OCI-LY7 (cell line): ENCODE data around the gene IL1RAPL1. TPM values are rescaled to one million over a fixed set of nuclear protein-coding genes. Genes with fewer than 3 reads are reported as not detected.
"Not testable (repeated sequence)": the region's sequence is repeated elsewhere in the genome, so short reads cannot be mapped to it uniquely, and the experiment has no call there.

Experiments
- BruUV-seq: library from RNA; stranded (reverse); fragments of 400-500 nt; replicated peaks from 2 replicates; lab custom pipeline; 2021; lab: Mats Ljungman, UMichigan
- CTCF ChIA-PET: fragments of 300-600 bp; sonication (Branson Sonifier 250); formaldehyde crosslinking; loops from one replicate; lab custom pipeline; 2022; ENCODE audit warnings: antibody characterized with exemption; ENCODE audit not compliant: unreplicated experiment; lab: Charles Lee
- POLR2A ChIA-PET: fragments of 300-600 bp; sonication (Branson Sonifier 250); formaldehyde crosslinking; loops from one replicate; lab custom pipeline; 2022; ENCODE audit warnings: antibody characterized with exemption; lab: Charles Lee
- DNase-seq: peaks from one replicate; pipeline ENCODE4 v3.0.0-alpha.2; 2015; ENCODE audit warnings: low spot score
- H2AFZ ChIP-seq: fragments of 200-600 bp; sonication (generic), shearing (Covaris generic); 2 replicates; pipeline ENCODE4 v1.6.1; 2014; ENCODE audit warnings: mild to moderate bottlenecking, antibody characterized with exemption, low read length, moderate library complexity
- H3K27ac ChIP-seq: fragments of 200-600 bp; sonication (generic); 2 replicates; pipeline ENCODE4 v1.5.1; 2014; ENCODE audit warnings: mixed run types, low read depth, mild to moderate bottlenecking, moderate library complexity, low read length, inconsistent platforms; ENCODE audit not compliant: poor library complexity, severe bottlenecking
- H3K36me3 ChIP-seq: fragments of 200-600 bp; sonication (generic); 2 replicates; pipeline ENCODE4 v1.6.1; 2014; ENCODE audit warnings: mild to moderate bottlenecking, antibody characterized with exemption, low read length, moderate library complexity, mixed read lengths; ENCODE audit not compliant: insufficient read depth
- H3K4me1 ChIP-seq: fragments of 200-600 bp; sonication (generic); 2 replicates; pipeline ENCODE4 v1.5.1; 2014; ENCODE audit warnings: mild to moderate bottlenecking, low read length; ENCODE audit not compliant: insufficient read depth, poor library complexity, severe bottlenecking
- H3K4me2 ChIP-seq: fragments of 200-600 bp; sonication (generic); 2 replicates; pipeline ENCODE4 v1.6.1; 2014; ENCODE audit warnings: mild to moderate bottlenecking, low read length
- H3K4me3 ChIP-seq: fragments of 200-600 bp; sonication (generic); 2 replicates; pipeline ENCODE4 v1.5.1; 2014; ENCODE audit warnings: mild to moderate bottlenecking, low read depth, low read length; ENCODE audit not compliant: poor library complexity, severe bottlenecking
- H3K79me2 ChIP-seq: fragments of 200-600 bp; sonication (generic); 2 replicates; pipeline ENCODE4 v1.6.1; 2016; ENCODE audit warnings: low read depth, mild to moderate bottlenecking, low read length, moderate library complexity, mixed read lengths; ENCODE audit not compliant: insufficient read depth
- H3K9me2 ChIP-seq: fragments of 200-600 bp; sonication (generic); 2 replicates; pipeline ENCODE4 v1.6.1; 2016; ENCODE audit warnings: mild to moderate bottlenecking, low read length, mixed read lengths; ENCODE audit not compliant: insufficient read depth
- H3K9me3 ChIP-seq: fragments of 200-600 bp; sonication (generic); 2 replicates; pipeline ENCODE4 v1.6.1; 2014; ENCODE audit warnings: mild to moderate bottlenecking, mixed run types, low read length, mixed read lengths
- H4K20me1 ChIP-seq: fragments of 200-600 bp; sonication (generic); 2 replicates; pipeline ENCODE4 v1.6.1; 2014; ENCODE audit warnings: mild to moderate bottlenecking, antibody characterized with exemption, low read length, moderate library complexity, mixed read lengths; ENCODE audit not compliant: insufficient read depth
- CTCF ChIP-seq: fragments of 200-600 bp; sonication (generic); conservative IDR thresholded peaks from 2 replicates; pipeline ENCODE4 v1.5.1; 2014; ENCODE audit warnings: mild to moderate bottlenecking, antibody characterized with exemption, low read length, moderate library complexity, mixed read lengths
- EZH2phosphoT487 ChIP-seq: fragments of 200-600 bp; sonication (generic); IDR thresholded peaks from 2 replicates; pipeline ENCODE4 v1.6.1; 2018; ENCODE audit warnings: low read depth, borderline replicate concordance, mild to moderate bottlenecking, mixed run types, antibody characterized with exemption, low read length, moderate library complexity, mixed read lengths
- intact Hi-C: fragments of 100-400 bp; cut with micrococcal nuclease; formaldehyde crosslinking; loops from one replicate; pipeline ENCODE4 v1.10.0; 2022; ENCODE audit not compliant: unreplicated experiment
- total RNA-seq, 2 experiments: library from RNA; depleted of rRNA in 1 of 2; stranded (reverse); fragments of >200 nt in 1 of 2; shearing (Covaris generic) in 1 of 2; gene quantifications; 2 replicates each; pipeline ENCODE4 v1.2.3, GENCODE V29; 2014 to 2022

Gene IL1RAPL1
- total RNA-seq, 2 experiments from 2014 or later: not detected

GRCh38 chrX:29333091-29333490 lies 745.8 kb downstream of the IL1RAPL1 start:
- POLR2A ChIA-PET, H3K9me2 ChIP-seq: not testable (repeated sequence)

GRCh38 chrX:29348288-29348687 lies 761.0 kb downstream of the IL1RAPL1 start:
- no peak overlapping the region for H3K27ac ChIP-seq
- no TSS peak for BruUV-seq
- ChIA-PET POLR2A (no interaction called here), CTCF (no interaction called here)
- H3K4me2 ChIP-seq: no peak overlapping the region
- intact Hi-C loops: no loop called here
- no peaks in the 10 kb centered on the region for H3K36me3 ChIP-seq
- no peak overlapping the region for H2AFZ ChIP-seq
- no peaks in the 10 kb centered on the region for H3K9me2 ChIP-seq
- TF ChIP-seq EZH2phosphoT487 (no peak), CTCF (no peak)
- no peak for DNase-seq
- no peaks in the 10 kb centered on the region for H3K9me3 ChIP-seq
- no peaks in the 10 kb centered on the region for H3K4me1 ChIP-seq
- no peaks in the 10 kb centered on the region for H3K79me2 ChIP-seq
- H3K4me3 ChIP-seq: no peak overlapping the region
- no peaks in the 10 kb centered on the region for H4K20me1 ChIP-seq

More at GRCh38 chrX:29333091-29333490, 745.8 kb downstream of the IL1RAPL1 start:
- H3K36me3 ChIP-seq, H3K79me2 ChIP-seq, BruUV-seq, DNase-seq, H3K27ac ChIP-seq, H3K4me2 ChIP-seq, intact Hi-C loops, H3K9me3 ChIP-seq, H3K4me1 ChIP-seq, H4K20me1 ChIP-seq, CTCF ChIA-PET, H2AFZ ChIP-seq, H3K4me3 ChIP-seq: not testable (repeated sequence)

- ChIA-PET CTCF (no interaction called here), POLR2A (no interaction called here)
- no peak for DNase-seq
- Histone ChIP-seq H4K20me1 (no peaks in the 10 kb centered on the region), H3K4me1 (no peaks in the 10 kb centered on the region), H3K9me2 (no peaks in the 10 kb centered on the region), H3K9me3 (no peaks in the 10 kb centered on the region), H3K4me3 (no peak overlapping the region), H3K36me3 (no peaks in the 10 kb centered on the region), H2AFZ (no peak overlapping the region), H3K27ac (no peak overlapping the region), H3K4me2 (no peak overlapping the region), H3K79me2 (no peaks in the 10 kb centered on the region)
- BruUV-seq: no TSS peak
- no peak for TF ChIP-seq EZH2phosphoT487
- no peak for TF ChIP-seq CTCF
- intact Hi-C loops: no loop called here
These were observed 772.0 kb downstream of the IL1RAPL1 start for GRCh38 chrX:29359276-29359675.

GRCh38 chrX:29374765-29375164 lies 787.5 kb downstream of the IL1RAPL1 start:
- BruUV-seq, H4K20me1 ChIP-seq, DNase-seq, H3K79me2 ChIP-seq, H3K4me3 ChIP-seq, H3K36me3 ChIP-seq, H3K9me2 ChIP-seq, H3K4me2 ChIP-seq, POLR2A ChIA-PET, H3K9me3 ChIP-seq, intact Hi-C loops, H3K4me1 ChIP-seq, H3K27ac ChIP-seq, CTCF ChIA-PET, H2AFZ ChIP-seq: not testable (repeated sequence)
